Kidney epithelial cell (primary cell): Measurements from ENCODE around the gene KLHDC9. TPM values are rescaled to one million over a fixed set of nuclear protein-coding genes. Genes with fewer than 3 reads are reported as not detected.

ENCODE experiments used
- DNase-seq: peaks from one replicate; pipeline ENCODE4 v3.0.0-alpha.2; 2010; ENCODE audit warnings: low read depth
- H3K27me3 ChIP-seq: 2 replicates; pipeline ENCODE4 v1.6.0; 2011; ENCODE audit warnings: low read length; ENCODE audit not compliant: control insufficient read depth, insufficient read depth
- H3K36me3 ChIP-seq: 2 replicates; pipeline ENCODE4 v1.5.1; 2011; ENCODE audit warnings: low read length; ENCODE audit not compliant: control insufficient read depth, insufficient read depth
- H3K4me3 ChIP-seq: 2 replicates; pipeline ENCODE4 v1.5.1; 2011; ENCODE audit warnings: low read depth, mild to moderate bottlenecking, control low read depth, low read length
- total RNA-seq: library from RNA; depleted of rRNA; stranded (reverse); fragments of >200 nt; gene quantifications from 2 replicates; pipeline ENCODE4 v1.2.3, GENCODE V29; 2015
- TF ChIP-seq, protein P1 (sequence below): IDR thresholded peaks from 2 replicates; pipeline ENCODE4 v1.5.1; 2011; ENCODE audit warnings: mild to moderate bottlenecking, moderate library complexity, low read length, control low read depth, inconsistent platforms; ENCODE audit not compliant: insufficient read depth, poor library complexity, severe bottlenecking

KLHDC9 gene
- total RNA-seq, 1 donor from 2014 or later, result 3.1 TPM

DNA sequence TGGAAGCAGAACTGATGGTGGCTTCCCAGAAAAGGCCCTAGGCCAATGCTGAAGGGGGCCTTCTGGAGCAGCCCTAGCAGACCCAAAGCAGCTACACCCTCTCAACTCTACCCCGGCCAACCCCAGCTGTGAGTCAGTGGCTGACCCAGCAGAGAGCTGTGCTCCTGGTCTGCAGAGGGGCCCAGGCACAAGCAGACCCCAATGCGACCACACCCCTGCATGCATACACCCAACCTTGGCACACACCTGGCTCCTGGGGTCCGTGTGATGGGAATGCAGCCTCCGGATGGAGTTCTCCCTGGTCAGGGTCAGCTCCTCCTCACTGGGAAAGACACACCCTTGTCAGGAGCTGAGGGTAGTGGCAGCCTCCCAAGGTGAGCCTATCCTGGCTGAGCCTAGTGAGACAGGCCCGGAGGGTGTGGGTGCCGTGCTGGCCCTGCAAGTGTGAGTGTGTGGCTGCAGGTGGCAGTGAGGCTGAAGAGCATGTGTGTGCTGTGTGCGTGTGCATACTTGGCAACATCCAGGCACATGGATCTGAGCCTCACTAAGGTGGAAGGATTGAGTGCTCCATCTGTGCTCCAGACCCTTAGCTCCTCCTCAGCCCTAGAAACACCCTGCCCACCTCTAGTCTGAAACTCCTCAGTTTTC, 24.6 kb upstream of the KLHDC9 start:
- Histone ChIP-seq H3K36me3 (no peaks in the 10 kb centered on the region), H3K27me3 (no peaks in the 10 kb centered on the region), H3K4me3 (no peak overlapping the region)
- TF ChIP-seq, protein P1, sequence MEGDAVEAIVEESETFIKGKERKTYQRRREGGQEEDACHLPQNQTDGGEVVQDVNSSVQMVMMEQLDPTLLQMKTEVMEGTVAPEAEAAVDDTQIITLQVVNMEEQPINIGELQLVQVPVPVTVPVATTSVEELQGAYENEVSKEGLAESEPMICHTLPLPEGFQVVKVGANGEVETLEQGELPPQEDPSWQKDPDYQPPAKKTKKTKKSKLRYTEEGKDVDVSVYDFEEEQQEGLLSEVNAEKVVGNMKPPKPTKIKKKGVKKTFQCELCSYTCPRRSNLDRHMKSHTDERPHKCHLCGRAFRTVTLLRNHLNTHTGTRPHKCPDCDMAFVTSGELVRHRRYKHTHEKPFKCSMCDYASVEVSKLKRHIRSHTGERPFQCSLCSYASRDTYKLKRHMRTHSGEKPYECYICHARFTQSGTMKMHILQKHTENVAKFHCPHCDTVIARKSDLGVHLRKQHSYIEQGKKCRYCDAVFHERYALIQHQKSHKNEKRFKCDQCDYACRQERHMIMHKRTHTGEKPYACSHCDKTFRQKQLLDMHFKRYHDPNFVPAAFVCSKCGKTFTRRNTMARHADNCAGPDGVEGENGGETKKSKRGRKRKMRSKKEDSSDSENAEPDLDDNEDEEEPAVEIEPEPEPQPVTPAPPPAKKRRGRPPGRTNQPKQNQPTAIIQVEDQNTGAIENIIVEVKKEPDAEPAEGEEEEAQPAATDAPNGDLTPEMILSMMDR, result no peak
- no peak for DNase-seq

DNA sequence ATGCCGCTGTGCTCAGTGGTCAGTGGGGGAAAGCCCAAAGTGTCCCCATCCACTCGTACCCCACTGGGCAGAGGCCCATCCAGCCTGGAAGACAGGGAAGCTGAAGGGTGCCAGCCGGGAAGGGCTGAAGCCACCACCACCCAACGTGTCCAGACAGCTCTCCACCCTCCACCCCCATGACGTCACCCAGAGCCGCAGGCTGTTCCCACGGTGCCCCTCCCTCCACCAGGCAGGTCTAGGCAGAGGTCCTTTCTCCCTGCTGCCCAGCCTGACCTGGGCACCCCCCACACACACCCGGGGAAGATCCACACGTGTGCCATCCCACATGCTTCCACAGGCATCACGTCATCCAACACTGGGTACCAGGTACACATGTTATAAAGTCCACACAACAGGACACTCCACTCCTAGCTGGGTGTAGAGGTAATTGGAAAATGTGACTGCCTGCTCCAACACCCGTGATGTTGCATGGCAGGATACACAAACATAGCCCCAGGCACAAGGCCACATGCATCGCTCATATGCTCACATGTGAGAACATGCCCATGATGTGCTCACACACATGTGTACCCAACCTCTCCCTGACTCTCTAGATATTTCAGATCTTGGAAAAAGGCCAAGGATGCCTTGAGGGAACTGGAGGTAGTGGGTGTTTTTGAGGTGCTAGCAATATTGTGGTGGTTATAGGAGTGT, 23.3 kb upstream of the KLHDC9 start:
- Histone ChIP-seq H3K27me3 (peaks cover 4% of the 10 kb centered on the region), H3K4me3 (no peak overlapping the region), H3K36me3 (no peaks in the 10 kb centered on the region)
- TF ChIP-seq, protein P1, result no peak
- no peak for DNase-seq

DNA sequence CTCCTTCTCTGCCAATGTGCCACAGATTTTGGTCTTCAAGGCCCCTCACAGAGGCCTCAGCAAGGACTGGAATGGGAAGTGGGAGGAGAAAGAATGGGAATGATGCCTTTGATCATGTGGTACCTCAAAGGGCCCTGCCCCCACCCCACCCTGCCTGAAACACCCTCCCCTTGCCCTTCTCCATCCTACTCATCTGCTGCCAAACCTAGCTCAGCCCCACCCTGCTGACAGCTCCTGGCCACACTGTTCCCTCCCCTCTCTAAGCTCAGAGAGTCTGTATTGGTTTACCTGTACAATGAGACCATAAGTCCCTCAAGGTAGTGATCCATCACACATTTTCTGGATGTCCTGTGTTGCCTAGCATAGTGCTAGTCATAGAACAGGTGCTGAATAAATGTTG, 21.8 kb upstream of the KLHDC9 start:
- Histone ChIP-seq H3K4me3 (no peak overlapping the region), H3K27me3 (peaks cover 4% of the 10 kb centered on the region), H3K36me3 (no peaks in the 10 kb centered on the region)
- TF ChIP-seq, protein P1, result no peak
- DNase-seq, result no peak

DNA sequence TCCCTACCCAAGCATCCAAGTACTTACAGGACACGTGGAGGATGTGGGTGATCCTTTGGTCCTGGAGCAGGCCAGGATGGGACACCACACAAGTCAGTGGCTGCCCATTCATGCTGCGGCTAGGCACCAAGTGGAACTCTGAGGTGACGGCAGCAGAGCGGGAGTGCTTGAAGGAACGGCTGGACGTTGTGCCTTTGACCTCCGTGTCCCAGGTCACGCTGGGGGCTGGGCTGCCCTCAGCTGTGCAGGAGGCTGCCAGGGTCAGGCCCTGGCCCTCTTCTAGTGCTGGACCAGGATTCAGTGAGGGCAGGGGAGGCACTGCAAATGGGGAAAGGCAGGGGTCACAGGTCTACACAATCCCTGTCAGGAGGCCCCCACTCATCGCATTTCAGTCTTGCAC, 20.7 kb upstream of the KLHDC9 start:
- DNase-seq, result no peak
- H3K36me3 ChIP-seq, result no peaks in the 10 kb centered on the region
- TF ChIP-seq, protein P1, result no peak
- H3K27me3 ChIP-seq, result peaks cover 4% of the 10 kb centered on the region
- no peak overlapping the region for H3K4me3 ChIP-seq

DNA sequence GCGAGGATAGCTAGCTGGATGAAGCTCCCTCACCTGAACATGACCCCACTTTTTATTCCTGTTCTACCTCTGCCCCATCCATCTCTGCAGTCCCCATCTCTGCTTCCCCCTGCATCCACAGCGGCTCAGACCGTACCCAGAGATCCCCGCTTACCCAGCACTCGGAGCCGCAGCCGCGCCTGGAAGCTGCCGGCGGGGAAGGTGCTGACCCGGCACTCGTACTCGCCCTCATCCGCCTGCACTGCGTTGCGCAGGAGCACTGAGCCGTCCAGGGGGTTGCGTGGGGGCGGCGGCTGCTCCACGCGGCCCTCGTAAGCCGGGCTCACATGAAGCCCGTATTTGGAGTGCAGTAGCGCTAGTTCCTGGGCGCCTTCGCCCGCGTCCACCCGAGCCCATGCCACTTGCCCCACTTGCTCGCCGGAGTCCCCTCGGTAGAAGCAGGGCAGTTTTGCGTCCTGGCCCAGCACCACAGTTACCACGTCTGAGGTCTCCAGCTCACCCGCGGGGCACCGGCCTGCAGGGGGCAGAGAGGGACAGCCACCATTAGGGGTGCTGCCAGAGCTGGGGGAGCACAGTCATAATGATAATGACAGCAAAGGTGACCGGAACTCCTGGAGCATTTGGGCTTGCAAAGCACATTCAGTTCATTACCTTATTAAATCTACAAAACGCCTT, 18.6 kb upstream of the KLHDC9 start:
- Histone ChIP-seq H3K27me3 (peaks cover 4% of the 10 kb centered on the region), H3K4me3 (no peak overlapping the region), H3K36me3 (no peaks in the 10 kb centered on the region)
- DNase-seq, result no peak
- TF ChIP-seq, protein P1, result no peak
